Uterus (tissue), 2 donors: ENCODE data around the gene SEPTIN3.

ENCODE experiments used
- POLR2A ChIP-seq, 2 donors: fragments of 450-650 bp; IDR thresholded peaks; one replicate each; pipeline ENCODE4 v1.6.1; 2016; ENCODE audit warnings: antibody characterized with exemption in 2 of 2, mild to moderate bottlenecking in 1 of 2, moderate library complexity in 1 of 2
- TF ChIP-seq, protein P1 (sequence below), 4 experiments: fragments of 200-600 bp in 2 of 4; fragments of 450-650 bp in 2 of 4; sonication (generic) in 2 of 4; IDR thresholded peaks; one replicate each; pipeline ENCODE4 v1.5.1; 2016 to 2019; ENCODE audit warnings: antibody characterized with exemption in 4 of 4, mild to moderate bottlenecking in 2 of 4, moderate library complexity in 1 of 4

DNA sequence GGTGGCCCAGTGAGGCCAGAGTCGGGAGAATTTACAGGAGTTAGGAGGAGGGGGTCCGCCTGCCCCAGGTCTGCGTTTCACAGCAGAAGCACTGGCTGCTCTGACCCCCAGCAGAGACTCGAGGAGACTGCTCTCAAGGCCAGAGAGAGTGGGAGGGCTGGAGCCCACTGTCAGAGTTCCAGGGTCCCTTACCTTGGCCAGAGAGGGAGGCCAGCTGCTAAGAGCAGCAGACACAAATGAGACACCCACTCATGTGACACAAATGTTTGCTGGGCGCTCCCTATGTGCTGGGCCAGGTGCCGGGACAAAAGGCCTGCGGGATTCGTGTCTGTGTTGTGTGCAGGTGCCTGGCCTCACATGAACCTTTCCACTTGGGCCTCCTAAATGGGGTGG is 39.8 kb upstream of the SEPTIN3 start:
- TF ChIP-seq POLR2A (IDR thresholded peaks at IDR 0.05), result no peak
- TF ChIP-seq, protein P1, sequence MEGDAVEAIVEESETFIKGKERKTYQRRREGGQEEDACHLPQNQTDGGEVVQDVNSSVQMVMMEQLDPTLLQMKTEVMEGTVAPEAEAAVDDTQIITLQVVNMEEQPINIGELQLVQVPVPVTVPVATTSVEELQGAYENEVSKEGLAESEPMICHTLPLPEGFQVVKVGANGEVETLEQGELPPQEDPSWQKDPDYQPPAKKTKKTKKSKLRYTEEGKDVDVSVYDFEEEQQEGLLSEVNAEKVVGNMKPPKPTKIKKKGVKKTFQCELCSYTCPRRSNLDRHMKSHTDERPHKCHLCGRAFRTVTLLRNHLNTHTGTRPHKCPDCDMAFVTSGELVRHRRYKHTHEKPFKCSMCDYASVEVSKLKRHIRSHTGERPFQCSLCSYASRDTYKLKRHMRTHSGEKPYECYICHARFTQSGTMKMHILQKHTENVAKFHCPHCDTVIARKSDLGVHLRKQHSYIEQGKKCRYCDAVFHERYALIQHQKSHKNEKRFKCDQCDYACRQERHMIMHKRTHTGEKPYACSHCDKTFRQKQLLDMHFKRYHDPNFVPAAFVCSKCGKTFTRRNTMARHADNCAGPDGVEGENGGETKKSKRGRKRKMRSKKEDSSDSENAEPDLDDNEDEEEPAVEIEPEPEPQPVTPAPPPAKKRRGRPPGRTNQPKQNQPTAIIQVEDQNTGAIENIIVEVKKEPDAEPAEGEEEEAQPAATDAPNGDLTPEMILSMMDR (IDR thresholded peaks at IDR 0.05), result no peak
